HG03457 (cell line): ENCODE data around the gene MPV17L2.

Source experiments
- ATAC-seq: cut with Tn5 transposase; IDR thresholded peaks from one replicate; pipeline ENCODE4 v1.9.1; 2021; ENCODE audit warnings: moderate number of reproducible peaks; ENCODE audit not compliant: unreplicated experiment

The MPV17L2 gene

DNA sequence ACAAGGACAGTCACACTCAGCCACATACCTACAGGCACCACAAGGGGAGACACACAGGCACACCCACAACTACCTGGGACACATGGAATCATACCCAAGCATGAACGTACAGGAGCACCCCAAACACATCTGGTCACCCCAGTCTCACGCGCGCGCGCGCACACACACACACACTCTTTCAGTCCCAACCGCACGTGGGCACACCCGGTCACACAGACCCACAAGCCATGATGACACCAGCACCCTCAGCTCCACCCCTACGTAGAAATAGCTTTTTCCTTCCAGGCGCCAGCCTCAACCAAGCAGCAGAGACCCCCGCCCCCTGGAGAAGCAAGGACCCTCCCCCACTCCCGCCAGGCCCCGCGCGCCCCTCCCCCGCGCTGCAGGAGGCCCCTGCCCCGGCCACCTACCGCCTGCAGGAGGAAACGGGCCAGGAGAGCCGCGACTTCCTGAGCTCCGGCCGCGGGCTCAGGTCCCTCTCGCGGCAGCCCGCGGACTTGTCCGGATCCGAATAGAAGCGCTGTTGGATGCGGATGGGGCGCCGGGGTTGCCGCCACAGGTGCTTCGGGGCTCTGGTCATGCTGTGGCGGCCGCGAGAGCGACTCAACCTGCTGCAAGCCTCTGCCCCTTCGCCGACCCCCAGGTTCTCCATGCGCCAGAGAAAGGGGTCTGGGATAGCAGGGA lies 39.7 kb downstream of the MPV17L2 start:
- ATAC-seq, result no peak

DNA sequence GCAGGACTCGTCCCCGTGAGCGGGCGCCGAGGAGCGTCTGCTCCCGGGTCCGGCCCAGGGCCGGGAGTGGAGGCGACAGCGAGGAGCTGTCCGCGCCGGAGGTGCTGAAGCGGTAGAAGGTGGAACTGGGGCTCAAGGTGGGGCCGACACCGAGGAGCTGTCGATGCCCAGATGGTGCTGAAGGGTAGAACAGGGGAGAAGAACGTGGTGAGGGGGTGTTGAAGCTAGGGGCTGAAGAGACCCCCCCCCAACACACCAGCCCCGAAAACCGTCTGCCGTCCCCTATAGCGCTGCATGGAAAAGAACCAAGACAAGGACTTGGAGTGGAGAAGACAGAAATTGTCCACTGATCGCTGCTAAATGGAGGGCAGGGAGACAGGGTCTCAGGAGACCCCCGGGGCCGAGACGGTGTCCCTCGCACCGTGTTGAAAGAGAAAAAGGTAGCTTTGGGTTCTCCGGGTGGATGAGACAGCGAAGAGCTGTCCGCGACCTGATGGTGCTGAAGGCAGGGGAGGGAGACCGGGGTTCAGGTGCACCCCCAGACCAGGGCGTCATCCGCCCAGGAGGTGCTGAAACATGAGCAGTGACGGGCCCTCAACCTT lies 40.3 kb downstream of the MPV17L2 start:
- ATAC-seq, result no peak

DNA sequence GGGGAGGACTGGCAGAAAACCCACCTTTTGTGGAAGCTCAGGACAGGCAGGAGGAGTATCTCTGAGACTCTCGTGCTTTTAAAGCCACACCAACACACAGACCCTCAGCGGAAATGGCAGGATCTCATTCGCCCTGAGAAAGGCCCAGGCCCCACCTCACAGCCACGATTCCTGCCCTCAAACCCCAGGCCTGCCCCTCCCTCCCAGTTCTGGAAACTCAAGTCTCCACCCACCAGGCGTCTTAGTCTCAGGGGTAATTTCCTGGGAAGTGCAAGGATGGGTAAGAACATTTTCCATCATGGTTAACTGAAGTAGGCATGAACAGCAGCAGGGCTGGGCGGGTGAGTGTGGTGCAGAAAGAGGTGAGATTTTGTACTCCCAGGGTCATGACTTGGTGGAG lies 41.2 kb downstream of the MPV17L2 start:
- ATAC-seq, result no peak

DNA sequence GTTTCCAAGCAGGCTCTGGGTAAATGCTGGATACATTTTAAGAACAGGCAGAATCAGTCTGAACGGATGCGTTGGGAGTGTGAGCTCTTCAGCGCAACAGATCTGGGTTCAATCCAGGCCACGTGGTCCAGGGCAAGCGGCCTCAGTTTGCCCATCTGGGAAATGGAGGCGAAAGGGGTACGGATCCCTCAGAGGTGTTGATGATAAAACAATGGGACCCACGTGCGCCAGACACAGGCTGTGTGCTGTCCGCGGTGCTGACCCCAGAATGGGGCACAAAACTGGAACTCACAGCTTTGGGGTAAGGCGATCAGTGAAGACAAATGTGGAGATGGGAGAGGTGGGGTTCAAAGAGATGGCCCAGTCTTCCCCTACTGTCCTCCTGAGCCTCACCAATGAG lies 46.3 kb downstream of the MPV17L2 start:
- ATAC-seq, result no peak

DNA sequence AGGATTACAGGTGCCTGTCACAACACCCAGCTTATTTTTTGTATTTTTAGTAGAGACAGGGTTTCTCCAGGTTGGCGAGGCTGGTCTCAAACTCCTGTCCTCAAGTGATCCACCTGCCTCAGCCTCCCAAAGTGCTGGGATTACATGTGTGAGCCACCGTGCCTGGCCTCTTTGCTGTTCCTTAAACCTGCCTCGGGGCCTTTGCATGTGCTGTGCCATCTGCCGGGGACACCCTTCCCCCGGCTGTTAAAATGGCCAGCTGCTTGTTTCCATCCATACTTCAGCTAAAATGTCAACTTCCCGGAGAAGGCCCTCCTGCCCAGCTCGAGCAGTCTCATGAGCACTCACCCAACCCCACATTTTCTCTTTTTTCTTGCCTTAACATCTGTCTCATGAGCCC lies 52.3 kb downstream of the MPV17L2 start:
- no peak for ATAC-seq
